Measurements from ENCODE around the gene GJD2.

- TF ChIP-seq CTCF (IDR thresholded peaks at IDR 0.05; ENCODE audit: insufficient read depth, low read length, poor library complexity, severe bottlenecking) (no peak), EZH2phosphoT487 (conservative IDR thresholded peaks at IDR 0.05; ENCODE audit: low read length) (no peak)
Measured at GRCh38 chr15:34759992-34760391, 5.2 kb upstream of the GJD2 start.
